SK-N-SH treated with all-trans-retinoic acid at 6 μM for 48 hours (cell line): ENCODE results near the gene ROCK2.

Experiments used
- CREB5 ChIP-seq: fragments of 250-450 bp; sonication (Bioruptor Pico); IDR thresholded peaks from 2 replicates; pipeline ENCODE4 v1.5.1; 2020; ENCODE audit warnings: low read depth, mild to moderate bottlenecking, moderate library complexity
- ESRRG ChIP-seq: fragments of 250-450 bp; sonication (Bioruptor Pico); IDR thresholded peaks from 2 replicates; pipeline ENCODE4 v1.6.1; 2021; ENCODE audit warnings: mild to moderate bottlenecking

- TF ChIP-seq CREB5, result no peak
- TF ChIP-seq ESRRG (CRISPR knock-in tag), result no peak
Observed at GRCh38 chr2:11179196-11179595, 165.2 kb downstream of the ROCK2 start.
